ENCODE results near the gene HOXB5. TPM values are rescaled to one million over a fixed set of nuclear protein-coding genes. Genes with fewer than 3 reads are reported as not detected.

HOXB5 gene
- total RNA-seq, 1 experiment from 2014 or later: 0.06 TPM

GRCh38 chr17:48589831-48590606, 3.6 kb downstream of the HOXB5 start, which contains the start of gene HOXB3:
Gene HOXB3, minus strand, starts transcription at chr17:48590241. Its CDS starts 37,767 bp downstream, at chr17:48552474.
- no peak for DNase-seq (ENCODE audit: low read depth)

- no peak for DNase-seq (ENCODE audit: low read depth)
These were observed 4.3 kb downstream of the HOXB5 start for GRCh38 chr17:48589060-48589830.

- no peak for DNase-seq (ENCODE audit: low read depth)
These were observed 5.1 kb downstream of the HOXB5 start for GRCh38 chr17:48588528-48588927.

- no peak for DNase-seq (ENCODE audit: low read depth)
These were observed 5.5 kb downstream of the HOXB5 start for GRCh38 chr17:48588074-48588415.

- no peak for DNase-seq (ENCODE audit: low read depth)
These were observed 6.1 kb downstream of the HOXB5 start for GRCh38 chr17:48587276-48588073.

- DNase-seq (ENCODE audit: low read depth): peak; percentile 35
These were observed 7.0 kb downstream of the HOXB5 start for GRCh38 chr17:48586355-48587258.

- no peak for DNase-seq (ENCODE audit: low read depth)
These were observed 9.3 kb downstream of the HOXB5 start for GRCh38 chr17:48584223-48584741.

- no peak for DNase-seq (ENCODE audit: low read depth)
These were observed 9.8 kb downstream of the HOXB5 start for GRCh38 chr17:48583708-48584222.

- DNase-seq (ENCODE audit: low read depth): no peak
These were observed 10.9 kb downstream of the HOXB5 start for GRCh38 chr17:48582750-48583069.

- no peak for DNase-seq (ENCODE audit: low read depth)
These were observed 13.6 kb downstream of the HOXB5 start for GRCh38 chr17:48579760-48580554.

GRCh38 chr17:48579471-48579759, 14.2 kb downstream of the HOXB5 start:
- no peak for DNase-seq (ENCODE audit: low read depth)

GRCh38 chr17:48578616-48579470, 14.7 kb downstream of the HOXB5 start:
- no peak for DNase-seq (ENCODE audit: low read depth)

GRCh38 chr17:48577946-48578615, 15.5 kb downstream of the HOXB5 start, which contains the start of gene HOXB4:
Gene HOXB4, minus strand, starts transcription at chr17:48578350. Its CDS starts 31 bp downstream, at chr17:48578319.
- DNase-seq (ENCODE audit: low read depth): peak; percentile 75

GRCh38 chr17:48577330-48577945, 16.1 kb downstream of the HOXB5 start:
- no peak for DNase-seq (ENCODE audit: low read depth)

GRCh38 chr17:48576479-48577309, 16.9 kb downstream of the HOXB5 start:
- DNase-seq (ENCODE audit: low read depth): peak; percentile 57

GRCh38 chr17:48575673-48576478, 17.7 kb downstream of the HOXB5 start:
- no peak for DNase-seq (ENCODE audit: low read depth)

Data from Daoy (cell line).